ENCODE measurements around the gene BDNF. TPM values are rescaled to one million over a fixed set of nuclear protein-coding genes. Genes with fewer than 3 reads are reported as not detected.

The BDNF gene
- total and polyA plus RNA-seq, 2 experiments from 2014 or later, result 5.1 to 5.2 TPM

GRCh38 chr11:27618281-27618915, 81.9 kb downstream of the BDNF start (continued):
- TF ChIP-seq, protein P1, sequence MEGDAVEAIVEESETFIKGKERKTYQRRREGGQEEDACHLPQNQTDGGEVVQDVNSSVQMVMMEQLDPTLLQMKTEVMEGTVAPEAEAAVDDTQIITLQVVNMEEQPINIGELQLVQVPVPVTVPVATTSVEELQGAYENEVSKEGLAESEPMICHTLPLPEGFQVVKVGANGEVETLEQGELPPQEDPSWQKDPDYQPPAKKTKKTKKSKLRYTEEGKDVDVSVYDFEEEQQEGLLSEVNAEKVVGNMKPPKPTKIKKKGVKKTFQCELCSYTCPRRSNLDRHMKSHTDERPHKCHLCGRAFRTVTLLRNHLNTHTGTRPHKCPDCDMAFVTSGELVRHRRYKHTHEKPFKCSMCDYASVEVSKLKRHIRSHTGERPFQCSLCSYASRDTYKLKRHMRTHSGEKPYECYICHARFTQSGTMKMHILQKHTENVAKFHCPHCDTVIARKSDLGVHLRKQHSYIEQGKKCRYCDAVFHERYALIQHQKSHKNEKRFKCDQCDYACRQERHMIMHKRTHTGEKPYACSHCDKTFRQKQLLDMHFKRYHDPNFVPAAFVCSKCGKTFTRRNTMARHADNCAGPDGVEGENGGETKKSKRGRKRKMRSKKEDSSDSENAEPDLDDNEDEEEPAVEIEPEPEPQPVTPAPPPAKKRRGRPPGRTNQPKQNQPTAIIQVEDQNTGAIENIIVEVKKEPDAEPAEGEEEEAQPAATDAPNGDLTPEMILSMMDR (conservative IDR thresholded peaks at IDR 0.05; ENCODE audit: low read depth in 2 of 2), result no peak
- TF ChIP-seq ZNF462 (CRISPR knock-in tag; IDR thresholded peaks at IDR 0.05), result no peak

DNA sequence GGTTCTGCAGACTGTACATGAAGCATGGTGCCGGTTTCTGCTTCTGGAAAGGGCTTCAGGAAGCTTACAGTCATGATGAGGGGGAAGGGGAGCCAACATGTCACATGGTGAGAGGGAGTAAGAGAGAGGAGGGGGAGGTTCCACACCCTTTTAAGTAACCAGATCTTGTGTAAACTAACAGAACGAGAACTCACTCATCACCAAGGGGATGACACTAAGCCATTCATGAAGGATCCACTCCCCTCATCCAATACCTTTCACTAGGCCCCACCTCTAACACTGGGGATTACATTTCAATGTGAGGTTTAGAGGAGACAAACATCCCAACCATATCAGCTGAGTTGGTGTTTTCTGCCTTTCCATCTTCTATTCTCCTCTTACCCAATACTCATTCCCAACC, 83.5 kb downstream of the BDNF start:
- Histone ChIP-seq H3K36me3 (ENCODE audit: insufficient read depth) (peaks cover 61% of the 10 kb centered on the region), H2AFZ (no peak overlapping the region), H3K27me3 (ENCODE audit: insufficient read depth) (peaks cover 5% of the 10 kb centered on the region; the same call in 1 of the 2 replicates), H3F3A (replicated peaks; ENCODE audit: low read depth) (peaks cover 32% of the 10 kb centered on the region), H3K4me1 (ENCODE audit: insufficient read depth) (peaks cover 11% of the 10 kb centered on the region), H3K4me2 (no peak overlapping the region), H3K9me2 (ENCODE audit: insufficient read depth) (no peaks in the 10 kb centered on the region), H3K27ac (ENCODE audit: low read depth) (peak overlapping the region; percentile 23; the same call in 1 of the 2 replicates), H3K4me3 (no peak overlapping the region), H3K79me2 (replicated peaks; ENCODE audit: insufficient read depth) (peaks cover 7% of the 10 kb centered on the region; the same call in 1 of the 2 replicates), H4K20me1 (replicated peaks; ENCODE audit: insufficient read depth) (peaks cover 31% of the 10 kb centered on the region)
- Mint-ChIP-seq H3K9me3 (no peaks in the 10 kb centered on the region; the same call in 2 of the 3 replicates), H3K4me1 (peaks cover 31% of the 10 kb centered on the region; the same call in 2 of the 3 replicates), H3K36me3 (ENCODE audit: low read depth) (peaks cover 66% of the 10 kb centered on the region), H3K27me3 (ENCODE audit: insufficient read depth, low read depth, poor library complexity) (peaks cover 7% of the 10 kb centered on the region), H3K27ac (no peak overlapping the region), H3K4me3 (no peak overlapping the region)
- ATAC-seq, result peak; percentile 19
- TF ChIP-seq POLR2AphosphoS5 (IDR thresholded peaks at IDR 0.05; ENCODE audit: low read depth) (peak; percentile 36; the same call in 1 of the 2 replicates), EZH2 (IDR thresholded peaks at IDR 0.05; ENCODE audit: low read depth, unreplicated experiment) (no peak)
- peak; percentile 24 for DNase-seq (ENCODE audit: low spot score)

Measured in GM23338 (cell line).